Neural progenitor cell (in vitro differentiated cells): ENCODE measurements around the gene ELFN1. TPM values are rescaled to one million over a fixed set of nuclear protein-coding genes. Genes with fewer than 3 reads are reported as not detected.

Source experiments
- DNase-seq: peaks from one replicate; pipeline ENCODE4 v3.0.0-alpha.2; 2016; ENCODE audit warnings: low spot score
- H2AFZ ChIP-seq: fragments of 200-600 bp; sonication (generic); replicated peaks from 2 replicates; pipeline ENCODE4 v1.6.1; 2016; ENCODE audit warnings: antibody characterized with exemption
- H3F3A ChIP-seq: fragments of 200-600 bp; sonication (generic); 2 replicates; pipeline ENCODE4 v1.6.1; 2016; ENCODE audit warnings: antibody characterized with exemption, low read depth
- H3K27ac ChIP-seq: fragments of 200-600 bp; sonication (generic); 2 replicates; pipeline ENCODE4 v1.5.1; 2016; ENCODE audit warnings: mild to moderate bottlenecking
- H3K27me3 ChIP-seq: fragments of 200-600 bp; sonication (generic); 2 replicates; pipeline ENCODE4 v1.6.1; 2016; ENCODE audit warnings: mild to moderate bottlenecking, moderate library complexity
- H3K36me3 ChIP-seq: fragments of 200-600 bp; sonication (generic); 2 replicates; pipeline ENCODE4 v1.5.1; 2016
- H3K4me1 ChIP-seq: fragments of 200-600 bp; sonication (generic); 2 replicates; pipeline ENCODE4 v1.6.1; 2016; ENCODE audit warnings: mixed run types
- H3K4me2 ChIP-seq: fragments of 200-600 bp; sonication (generic); 2 replicates; pipeline ENCODE4 v1.6.1; 2016
- H3K4me3 ChIP-seq: fragments of 200-600 bp; sonication (generic); 2 replicates; pipeline ENCODE4 v1.5.1; 2016
- H3K79me2 ChIP-seq: fragments of 200-600 bp; sonication (generic); 2 replicates; pipeline ENCODE4 v1.6.1; 2016; ENCODE audit warnings: low read depth
- H3K9ac ChIP-seq: fragments of 200-600 bp; sonication (generic); 2 replicates; pipeline ENCODE4 v1.6.1; 2016
- H3K9me3 ChIP-seq: fragments of 200-600 bp; sonication (generic); 2 replicates; pipeline ENCODE4 v1.5.1; 2016; ENCODE audit warnings: low read depth
- H4K20me1 ChIP-seq: fragments of 200-600 bp; sonication (generic); 2 replicates; pipeline ENCODE4 v1.6.1; 2016; ENCODE audit warnings: low read depth
- H3K27ac Mint-ChIP-seq: 3 replicates; pipeline ENCODE4 v1.8.0; 2021; ENCODE audit warnings: mixed read lengths
- H3K27me3 Mint-ChIP-seq: 2 replicates; pipeline ENCODE4 v1.8.0; 2022; ENCODE audit warnings: low read depth, mild to moderate bottlenecking, inconsistent platforms, moderate library complexity, mixed read lengths; ENCODE audit not compliant: insufficient read depth
- H3K36me3 Mint-ChIP-seq: 3 replicates; pipeline ENCODE4 v1.8.0; 2021; ENCODE audit warnings: mixed read lengths
- H3K4me1 Mint-ChIP-seq: 3 replicates; pipeline ENCODE4 v1.8.0; 2021; ENCODE audit warnings: mixed read lengths
- H3K4me3 Mint-ChIP-seq: 3 replicates; pipeline ENCODE4 v1.8.0; 2021; ENCODE audit warnings: mild to moderate bottlenecking, moderate library complexity, mixed read lengths
- H3K9me3 Mint-ChIP-seq: 3 replicates; pipeline ENCODE4 v1.8.0; 2020; ENCODE audit warnings: mixed read lengths
- EZH2 ChIP-seq: fragments of 200-600 bp; sonication (generic); IDR thresholded peaks from 2 replicates; pipeline ENCODE4 v1.6.1; 2017; ENCODE audit warnings: antibody characterized with exemption, mild to moderate bottlenecking, moderate library complexity
- EZH2phosphoT487 ChIP-seq: fragments of 200-600 bp; sonication (generic); IDR thresholded peaks from 2 replicates; pipeline ENCODE4 v1.6.1; 2017; ENCODE audit warnings: antibody characterized with exemption
- total RNA-seq: library from RNA; depleted of rRNA; stranded (reverse); fragments of >200 nt; gene quantifications from 2 replicates; pipeline ENCODE4 v1.2.3, GENCODE V29; 2015; ENCODE audit warnings: low replicate concordance
- TF ChIP-seq, protein P1 (sequence below): fragments of 200-600 bp; sonication (generic); IDR thresholded peaks from 2 replicates; pipeline ENCODE4 v1.5.1; 2017; ENCODE audit warnings: antibody characterized with exemption, mild to moderate bottlenecking

Gene ELFN1
- total RNA-seq, 1 donor from 2014 or later: 2.2 TPM

DNA sequence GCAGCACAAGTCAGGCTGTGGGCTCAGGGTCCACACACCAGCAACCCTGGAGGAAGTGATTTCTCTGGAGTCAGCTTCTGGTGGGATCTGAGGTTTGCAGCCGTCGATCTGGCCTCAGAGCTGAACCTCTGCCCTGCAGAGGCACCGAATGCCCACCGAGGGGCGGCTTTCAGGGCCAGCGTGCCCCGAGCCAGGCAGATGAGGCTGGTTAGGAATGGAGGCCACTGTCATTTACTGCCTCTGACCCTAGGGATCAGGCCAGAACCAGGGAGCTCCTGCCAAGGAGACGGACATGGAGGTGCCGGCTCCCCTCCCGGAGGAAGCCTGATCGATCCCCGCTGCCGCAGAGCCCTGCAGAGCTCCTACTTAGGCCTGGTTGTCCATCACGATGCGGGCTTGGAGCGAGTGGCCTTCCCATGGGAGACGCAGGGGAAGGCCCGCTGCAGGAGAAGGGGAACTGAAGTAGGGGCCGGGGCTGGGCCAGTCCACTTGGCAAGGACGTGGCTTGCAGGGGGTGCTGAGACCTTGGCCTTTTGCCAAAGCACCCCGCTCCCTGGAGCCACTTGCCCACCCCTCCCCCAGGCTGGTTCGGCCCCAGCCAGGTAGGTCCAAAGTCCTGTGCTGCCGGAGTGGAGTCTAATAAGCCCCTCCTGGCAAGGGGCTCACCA is 19.6 kb upstream of the ELFN1 start:
- H3K27me3 Mint-ChIP-seq: peaks cover 11% of the 10 kb centered on the region
- no peak overlapping the region for H3K4me3 ChIP-seq
- no peak overlapping the region for H3K9ac ChIP-seq
- H3K27me3 ChIP-seq: no peaks in the 10 kb centered on the region
- no peak overlapping the region for H3K27ac Mint-ChIP-seq
- H3K79me2 ChIP-seq: no peaks in the 10 kb centered on the region
- peaks cover 5% of the 10 kb centered on the region for H3F3A ChIP-seq
- H3K9me3 ChIP-seq: no peaks in the 10 kb centered on the region
- no peaks in the 10 kb centered on the region for H4K20me1 ChIP-seq
- no peak overlapping the region for H2AFZ ChIP-seq
- no peak overlapping the region for H3K4me3 Mint-ChIP-seq
- peaks cover 20% of the 10 kb centered on the region for H3K4me1 Mint-ChIP-seq
- no peak for DNase-seq
- no peaks in the 10 kb centered on the region for H3K36me3 Mint-ChIP-seq
- H3K4me2 ChIP-seq: no peak overlapping the region
- H3K36me3 ChIP-seq: no peaks in the 10 kb centered on the region
- no peaks in the 10 kb centered on the region for H3K4me1 ChIP-seq
- TF ChIP-seq EZH2phosphoT487: no peak
- TF ChIP-seq EZH2: no peak
- TF ChIP-seq, protein P1, sequence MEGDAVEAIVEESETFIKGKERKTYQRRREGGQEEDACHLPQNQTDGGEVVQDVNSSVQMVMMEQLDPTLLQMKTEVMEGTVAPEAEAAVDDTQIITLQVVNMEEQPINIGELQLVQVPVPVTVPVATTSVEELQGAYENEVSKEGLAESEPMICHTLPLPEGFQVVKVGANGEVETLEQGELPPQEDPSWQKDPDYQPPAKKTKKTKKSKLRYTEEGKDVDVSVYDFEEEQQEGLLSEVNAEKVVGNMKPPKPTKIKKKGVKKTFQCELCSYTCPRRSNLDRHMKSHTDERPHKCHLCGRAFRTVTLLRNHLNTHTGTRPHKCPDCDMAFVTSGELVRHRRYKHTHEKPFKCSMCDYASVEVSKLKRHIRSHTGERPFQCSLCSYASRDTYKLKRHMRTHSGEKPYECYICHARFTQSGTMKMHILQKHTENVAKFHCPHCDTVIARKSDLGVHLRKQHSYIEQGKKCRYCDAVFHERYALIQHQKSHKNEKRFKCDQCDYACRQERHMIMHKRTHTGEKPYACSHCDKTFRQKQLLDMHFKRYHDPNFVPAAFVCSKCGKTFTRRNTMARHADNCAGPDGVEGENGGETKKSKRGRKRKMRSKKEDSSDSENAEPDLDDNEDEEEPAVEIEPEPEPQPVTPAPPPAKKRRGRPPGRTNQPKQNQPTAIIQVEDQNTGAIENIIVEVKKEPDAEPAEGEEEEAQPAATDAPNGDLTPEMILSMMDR: no peak
- H3K9me3 Mint-ChIP-seq: no peaks in the 10 kb centered on the region
- H3K27ac ChIP-seq: no peak overlapping the region

DNA sequence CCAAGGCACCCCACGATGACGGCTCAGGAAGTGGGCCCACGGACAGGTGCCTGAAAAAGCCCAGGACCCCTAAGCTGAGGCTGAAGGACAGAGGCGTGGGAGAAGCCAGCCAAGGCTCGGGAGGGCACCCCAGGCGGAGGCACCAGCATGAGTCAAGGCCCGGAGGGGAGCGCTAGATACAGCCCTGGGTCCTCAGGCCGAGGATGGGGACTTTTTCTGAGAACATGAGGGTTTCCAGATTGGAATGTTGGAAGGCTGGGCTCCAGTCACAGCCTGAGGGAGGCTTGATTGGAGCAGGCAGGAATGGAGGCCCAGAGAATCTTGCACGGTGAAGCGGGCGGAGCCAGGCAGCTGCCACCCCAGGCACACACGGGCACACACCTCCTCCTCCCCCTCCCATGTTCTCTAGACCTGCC is 19.0 kb upstream of the ELFN1 start:
- TF ChIP-seq EZH2 (no peak), EZH2phosphoT487 (no peak)
- TF ChIP-seq, protein P1: no peak
- Mint-ChIP-seq H3K9me3 (no peaks in the 10 kb centered on the region), H3K4me1 (peaks cover 20% of the 10 kb centered on the region), H3K27me3 (peaks cover 8% of the 10 kb centered on the region), H3K36me3 (no peaks in the 10 kb centered on the region), H3K4me3 (no peak overlapping the region), H3K27ac (no peak overlapping the region)
- Histone ChIP-seq H3K79me2 (no peaks in the 10 kb centered on the region), H3K4me1 (no peaks in the 10 kb centered on the region), H3K4me3 (no peak overlapping the region), H3K27ac (no peak overlapping the region), H4K20me1 (no peaks in the 10 kb centered on the region), H3K36me3 (no peaks in the 10 kb centered on the region), H3F3A (peaks cover 5% of the 10 kb centered on the region), H2AFZ (no peak overlapping the region), H3K9me3 (no peaks in the 10 kb centered on the region), H3K27me3 (peaks cover under 1% of the 10 kb centered on the region), H3K9ac (no peak overlapping the region), H3K4me2 (no peak overlapping the region)
- no peak for DNase-seq

DNA sequence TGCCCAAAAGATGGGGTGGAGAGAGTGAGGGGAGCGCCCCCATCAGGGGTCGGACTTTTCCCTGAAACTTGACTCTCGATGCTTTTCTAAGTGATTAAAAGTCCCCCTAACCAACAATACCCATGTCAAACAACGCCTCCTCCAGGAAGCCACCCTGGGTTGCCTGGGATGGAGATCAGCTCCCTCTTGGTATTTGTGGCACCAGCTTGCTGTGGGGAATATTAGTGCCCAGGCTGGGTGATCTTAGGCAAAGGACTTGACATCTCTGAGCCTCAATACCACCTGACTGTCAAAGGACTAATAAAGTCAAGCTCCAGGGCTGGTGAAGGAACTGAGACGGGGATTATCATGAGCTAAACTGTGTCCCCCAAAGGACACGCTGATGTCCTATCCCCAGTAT is 18.2 kb upstream of the ELFN1 start:
- H3K4me2 ChIP-seq: no peak overlapping the region

More for the DNA sequence above, 18.2 kb upstream of the ELFN1 start:
- TF ChIP-seq EZH2 (no peak), EZH2phosphoT487 (no peak)
- TF ChIP-seq, protein P1: no peak
- peaks cover 19% of the 10 kb centered on the region for H3K4me1 Mint-ChIP-seq
- no peaks in the 10 kb centered on the region for H3K9me3 Mint-ChIP-seq
- Histone ChIP-seq H3K36me3 (no peaks in the 10 kb centered on the region), H3K4me1 (no peaks in the 10 kb centered on the region), H3K9ac (no peak overlapping the region), H3F3A (peaks cover 4% of the 10 kb centered on the region), H4K20me1 (no peaks in the 10 kb centered on the region), H3K27ac (no peak overlapping the region), H3K4me3 (no peak overlapping the region), H2AFZ (no peak overlapping the region), H3K9me3 (no peaks in the 10 kb centered on the region), H3K27me3 (peaks cover 4% of the 10 kb centered on the region), H3K79me2 (no peaks in the 10 kb centered on the region)
- no peak for DNase-seq
- no peak overlapping the region for H3K27ac Mint-ChIP-seq
- H3K27me3 Mint-ChIP-seq: peaks cover 8% of the 10 kb centered on the region
- H3K36me3 Mint-ChIP-seq: no peaks in the 10 kb centered on the region
- no peak overlapping the region for H3K4me3 Mint-ChIP-seq
